ENCODE results near the gene IFNK.

Gene IFNK

GRCh38 chr9:27572918-27573633, 49.0 kb downstream of the IFNK start, which contains the start of gene C9orf72:
Gene C9orf72, minus strand, starts transcription at chr9:27573481. Its CDS starts 6,361 bp downstream, at chr9:27567120.
- no peak for TF ChIP-seq CTCF (IDR thresholded peaks at IDR 0.05; ENCODE audit: extremely low read depth, missing control alignments)
- DNase-seq (ENCODE audit: low spot score): peak; percentile 89

- TF ChIP-seq CTCF (IDR thresholded peaks at IDR 0.05; ENCODE audit: extremely low read depth, missing control alignments): no peak
- peak; percentile 94 for DNase-seq (ENCODE audit: low spot score)
These were observed 49.8 kb downstream of the IFNK start for GRCh38 chr9:27573634-27574590.

Data from GM20000 (cell line).